Measurements from ENCODE around the gene GGTA1.
"Not testable (repeated sequence)": the region's sequence is repeated elsewhere in the genome, so short reads cannot be mapped to it uniquely, and the experiment has no call there.

The GGTA1 gene

DNA sequence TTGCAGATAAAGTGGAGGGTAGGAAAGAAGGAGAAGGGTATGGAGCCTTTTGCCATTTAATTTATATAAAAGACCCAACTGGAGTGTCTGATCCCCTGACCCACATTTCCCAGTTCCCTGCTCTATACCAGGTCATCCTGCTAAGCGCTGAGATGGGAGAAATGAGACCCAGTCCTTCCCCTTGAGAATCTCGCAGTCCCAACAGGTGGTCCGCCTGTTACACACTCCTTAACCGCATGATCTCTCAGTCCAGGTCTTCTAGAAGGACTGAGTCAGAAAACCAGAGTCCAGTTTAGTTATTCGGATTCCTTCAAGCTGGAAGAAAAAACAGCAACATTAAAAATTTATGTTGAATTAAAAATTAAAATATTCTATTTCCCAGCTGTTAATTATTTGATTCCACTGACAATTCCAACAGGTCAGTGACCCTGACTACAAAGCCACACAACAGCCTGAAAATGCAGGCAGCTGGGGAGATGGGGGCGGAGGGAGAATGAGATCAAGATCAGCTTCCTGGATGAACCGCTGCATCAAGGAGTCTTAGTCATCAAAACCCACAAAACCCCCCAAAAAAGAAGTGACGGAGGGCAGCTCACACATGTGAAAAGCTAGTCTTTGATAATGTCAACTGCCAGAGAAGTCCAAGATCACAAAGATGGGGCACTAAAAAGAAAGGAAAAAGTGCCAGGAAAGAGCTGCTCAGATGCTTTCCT, 44.0 kb downstream of the GGTA1 start:
- peak; percentile 60 to 76 (median 71) for DNase-seq

DNA sequence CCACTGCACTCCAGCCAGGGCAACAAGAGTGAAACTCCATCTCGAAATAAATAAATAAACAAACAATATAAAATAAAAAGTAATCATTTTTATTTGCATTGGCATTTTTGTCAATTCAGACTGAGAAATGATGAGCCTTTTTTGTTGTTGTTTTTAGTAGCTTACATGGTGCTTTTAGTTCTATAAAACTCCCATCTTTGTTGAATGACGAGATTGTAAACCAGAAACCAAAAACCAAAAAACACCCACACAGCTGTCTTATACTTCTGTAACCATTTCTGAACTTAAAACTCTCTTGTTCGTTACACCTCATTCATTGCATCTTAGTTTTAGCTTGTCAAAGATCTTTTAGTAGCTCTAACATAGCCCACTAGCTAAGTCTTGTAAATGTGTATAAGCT, 44.7 kb downstream of the GGTA1 start:
- no peak for DNase-seq

DNA sequence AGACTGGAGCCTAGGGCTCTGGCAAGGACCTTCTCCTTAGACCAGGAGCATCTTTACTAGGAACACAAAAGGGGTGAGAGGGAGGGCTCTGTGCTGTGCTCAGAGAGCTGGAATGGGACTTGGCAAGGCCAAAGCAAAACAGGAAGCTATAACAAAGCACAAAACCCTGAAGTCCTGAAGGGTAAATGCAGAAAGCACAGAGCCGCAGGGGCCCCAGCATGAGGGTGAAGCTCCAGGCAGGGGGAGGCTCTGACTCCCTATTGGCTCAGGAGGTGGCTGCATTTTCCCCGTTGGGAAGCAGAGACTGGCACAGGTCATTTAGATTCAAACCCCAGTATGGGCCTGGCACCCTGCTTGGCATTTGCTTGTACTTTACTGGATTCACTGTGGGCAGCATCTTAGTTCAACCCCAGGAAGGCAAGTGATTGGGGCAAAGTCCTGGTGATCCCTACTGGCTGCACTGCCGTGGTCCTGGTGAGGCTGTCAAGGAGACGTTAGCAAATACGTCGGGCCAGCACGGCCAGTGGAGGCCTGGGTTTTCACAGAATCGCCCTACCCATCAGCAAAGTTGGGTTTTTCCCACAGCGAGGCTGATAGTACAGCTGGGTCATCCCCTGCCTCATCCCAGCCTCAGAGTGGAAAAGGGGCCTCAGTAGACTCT, 46.3 kb downstream of the GGTA1 start:
- DNase-seq = no peak

DNA sequence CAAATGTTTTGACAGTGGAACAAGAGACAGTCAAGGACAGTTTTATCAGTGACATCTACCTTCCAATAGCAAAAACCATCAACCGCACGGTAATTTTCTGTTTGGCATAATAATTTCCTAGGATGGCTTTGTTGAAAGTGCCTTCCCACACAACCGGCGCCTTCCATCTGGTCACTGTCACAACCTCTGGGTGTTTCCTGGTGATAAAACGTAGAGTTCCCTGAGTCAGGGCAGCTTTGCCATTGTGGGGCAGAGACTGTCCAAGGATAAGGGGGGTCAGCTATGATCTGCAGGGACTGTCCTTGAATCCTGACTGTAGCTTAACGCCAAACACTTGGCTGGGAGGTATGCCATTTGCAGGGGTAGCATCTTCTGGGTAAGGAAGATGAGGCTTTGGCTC, 47.6 kb downstream of the GGTA1 start:
- no peak for DNase-seq

GRCh38 chr9:121451586-121451985, 48.1 kb downstream of the GGTA1 start:
- DNase-seq = no peak

DNA sequence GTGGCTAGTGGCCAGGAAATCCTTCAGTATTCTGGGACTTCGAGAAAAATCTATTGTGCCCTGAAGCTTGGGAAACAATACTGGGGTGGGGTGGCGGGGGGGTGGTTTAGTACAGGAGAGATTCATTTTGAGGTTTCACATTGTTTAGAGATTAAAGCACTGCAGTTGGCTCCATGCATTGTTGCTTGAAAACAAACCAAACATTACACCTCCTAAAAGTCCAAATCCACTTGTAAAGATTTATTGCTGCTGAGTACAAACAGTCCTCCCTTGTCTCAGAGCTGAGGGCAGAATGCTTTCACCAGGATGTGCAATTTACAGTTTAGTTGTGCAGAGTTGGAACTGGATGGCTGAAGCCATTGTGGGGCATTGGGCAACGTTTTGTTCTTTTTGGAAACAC, 49.4 kb downstream of the GGTA1 start:
- DNase-seq = no peak

- DNase-seq = no peak
These were observed 49.9 kb downstream of the GGTA1 start for GRCh38 chr9:121449786-121450185.

- DNase-seq = peak in 1 of 3 donors; percentile 10
These were observed 52.3 kb downstream of the GGTA1 start for GRCh38 chr9:121447321-121447834.

- DNase-seq = peak in 1 of 3 donors; percentile 38
These were observed 53.7 kb downstream of the GGTA1 start for GRCh38 chr9:121445986-121446385.

DNA sequence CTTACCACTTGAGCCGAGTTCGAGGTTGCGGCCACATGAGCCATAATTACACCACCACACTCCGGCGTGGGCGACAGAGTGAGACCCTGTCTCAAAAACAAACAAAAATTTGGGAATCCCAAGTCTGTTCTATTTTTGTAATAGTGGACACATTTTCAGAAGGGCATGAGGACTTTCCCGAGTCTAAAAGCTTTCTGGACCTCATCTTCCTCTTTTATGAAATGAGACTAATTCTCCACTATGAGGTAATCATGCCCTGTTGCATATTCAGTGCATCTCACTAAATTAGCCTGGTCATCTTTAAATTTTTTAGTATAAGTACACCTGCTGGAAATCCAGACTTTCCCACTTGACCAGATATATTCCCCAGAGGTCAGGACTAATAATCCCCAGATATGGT, 55.7 kb downstream of the GGTA1 start:
- peak; percentile 61 to 87 (median 81) for DNase-seq

GRCh38 chr9:121441165-121441564, 58.5 kb downstream of the GGTA1 start:
- no peak for DNase-seq

GRCh38 chr9:121439711-121440664, 59.7 kb downstream of the GGTA1 start:
- DNase-seq = no peak

GRCh38 chr9:121439016-121439415, 60.6 kb downstream of the GGTA1 start:
- DNase-seq = no peak

DNA sequence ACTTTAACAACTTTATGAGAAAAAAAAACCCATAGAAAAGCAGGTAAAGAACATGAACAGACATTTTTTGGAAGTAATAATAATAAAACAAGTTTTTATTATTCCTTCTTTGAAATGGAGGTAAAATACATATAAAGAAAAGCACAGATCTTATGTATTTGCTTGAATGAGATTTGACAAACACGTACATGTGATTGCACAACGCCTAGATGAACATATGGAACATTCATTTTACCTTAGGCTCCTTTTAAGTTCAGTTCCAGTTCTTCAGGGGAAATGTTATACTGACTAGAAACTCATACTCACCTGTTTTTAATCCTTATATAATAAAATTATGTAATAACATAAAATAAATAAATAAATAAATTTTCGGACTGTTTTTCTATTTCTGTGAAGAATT, 61.8 kb downstream of the GGTA1 start:
- no peak for DNase-seq

DNA sequence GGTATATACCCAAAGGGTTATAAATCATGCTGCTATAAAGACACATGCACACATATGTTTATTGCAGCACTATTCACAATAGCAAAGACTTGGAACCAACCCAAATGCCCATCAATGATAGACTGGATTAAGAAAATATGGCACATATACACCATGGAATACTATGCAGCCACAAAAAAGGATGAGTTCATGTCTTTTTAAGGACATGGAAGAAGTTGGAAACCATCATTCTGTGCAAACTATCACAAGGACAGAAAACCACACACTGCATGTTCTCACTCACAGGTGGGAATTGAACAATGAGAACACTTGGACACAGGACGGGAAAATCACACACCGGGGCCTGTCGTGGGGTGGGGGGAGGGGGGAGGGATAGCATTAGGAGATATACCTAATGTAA, 62.6 kb downstream of the GGTA1 start:
- not testable (repeated sequence) for DNase-seq

DNA sequence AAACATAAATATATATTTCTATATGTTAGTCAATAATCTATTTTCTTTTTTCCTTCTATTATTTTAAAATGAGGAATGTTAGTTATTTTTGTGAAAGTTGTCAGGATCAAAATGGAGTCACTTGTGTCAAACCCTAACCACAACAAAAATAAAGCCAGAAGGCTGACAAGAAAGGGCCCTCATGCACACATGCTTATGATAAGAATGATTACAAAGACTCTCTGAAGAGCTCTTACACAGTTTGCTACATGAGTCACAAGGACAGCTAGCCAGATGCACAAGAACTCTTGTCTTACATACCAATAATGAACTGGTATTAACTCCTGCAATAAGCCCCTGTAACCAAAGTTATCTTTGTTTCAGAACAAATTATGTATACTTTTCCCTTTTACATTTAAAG, 64.7 kb downstream of the GGTA1 start:
- DNase-seq = no peak

GRCh38 chr9:121427899-121428298, 71.7 kb downstream of the GGTA1 start:
- DNase-seq = no peak

DNA sequence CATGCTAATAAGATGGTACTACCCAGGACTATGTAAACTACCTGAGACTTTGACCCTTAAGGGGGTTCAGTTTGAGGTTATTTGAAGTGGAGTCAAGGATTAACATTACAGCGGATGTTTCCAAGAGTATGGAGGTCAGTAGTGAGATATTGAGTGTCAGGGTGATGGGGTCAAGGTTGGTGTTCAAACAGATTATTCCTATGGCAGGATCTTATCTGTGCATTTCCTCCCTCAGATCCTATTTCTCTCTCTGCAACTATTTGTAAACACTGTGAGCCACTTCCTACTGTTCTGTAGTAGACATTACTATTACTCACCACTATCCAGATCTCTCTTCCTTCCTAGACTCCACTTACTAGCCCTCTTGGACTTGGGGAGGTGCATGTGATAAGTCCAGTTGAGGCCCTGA, 75.6 kb downstream of the GGTA1 start:
- no peak for DNase-seq

DNA sequence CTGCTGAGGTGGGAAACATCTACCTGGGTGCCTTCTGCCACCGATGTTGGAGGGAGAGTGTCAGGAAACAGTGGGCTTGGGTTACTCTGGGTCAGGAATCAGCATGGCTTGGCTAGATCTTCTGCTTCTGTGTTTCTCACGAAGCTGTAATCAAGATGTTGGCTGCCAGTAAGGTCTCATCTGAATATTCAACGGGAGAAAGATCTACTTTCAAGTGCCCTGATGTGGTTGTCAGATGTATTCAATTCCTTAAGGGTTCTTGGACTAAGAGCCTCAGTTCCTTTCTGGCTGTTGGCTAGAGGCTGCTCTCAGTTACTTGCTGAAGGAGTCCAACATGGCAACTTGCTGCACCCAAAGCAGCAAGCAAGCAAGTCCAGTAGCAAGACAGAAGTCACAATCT, 87.7 kb downstream of the GGTA1 start:
- DNase-seq = no peak

GRCh38 chr9:121405899-121406298, 93.7 kb downstream of the GGTA1 start:
- no peak for DNase-seq
